Keratinocyte (primary cell): ENCODE results near the gene ZNF470. TPM values are rescaled to one million over a fixed set of nuclear protein-coding genes. Genes with fewer than 3 reads are reported as not detected.

Experiments
- DNase-seq: peaks from one replicate; pipeline ENCODE4 v3.0.0-alpha.2; 2011; ENCODE audit warnings: low read depth, missing footprints, low spot score
- FAIRE-seq: peaks from 2 replicates; lab custom pipeline; 2011; peaks lifted over from hg19 to GRCh38; lab: Jason Lieb, UNC
- H2AFZ ChIP-seq: 2 replicates; pipeline ENCODE4 v1.6.0; 2012; ENCODE audit warnings: low read length, control low read depth, inconsistent platforms; ENCODE audit not compliant: control insufficient read depth
- H3K27ac ChIP-seq: 2 replicates; pipeline ENCODE4 v1.5.1; 2011; ENCODE audit warnings: low read length; ENCODE audit not compliant: control insufficient read depth, insufficient read depth
- H3K27me3 ChIP-seq: 3 replicates; pipeline ENCODE4 v1.6.0; 2011; ENCODE audit warnings: low read length; ENCODE audit not compliant: control insufficient read depth, insufficient read depth; ENCODE audit errors: extremely low read depth
- H3K36me3 ChIP-seq, 2 experiments: 2 replicates in 1 of 2; 3 replicates in 1 of 2; pipeline ENCODE4 v1.5.1; 2011; ENCODE audit warnings: low read length in 2 of 2, mild to moderate bottlenecking in 1 of 2; ENCODE audit not compliant: control insufficient read depth in 2 of 2, insufficient read depth in 2 of 2; ENCODE audit errors: extremely low read depth in 1 of 2
- H3K4me1 ChIP-seq: 3 replicates; pipeline ENCODE4 v1.5.1; 2011; ENCODE audit warnings: low read length; ENCODE audit not compliant: control insufficient read depth, insufficient read depth; ENCODE audit errors: extremely low read depth
- H3K4me2 ChIP-seq: 3 replicates; pipeline ENCODE4 v1.6.0; 2011; ENCODE audit warnings: low read depth, low read length; ENCODE audit not compliant: control insufficient read depth, insufficient read depth; ENCODE audit errors: extremely low read depth
- H3K4me3 ChIP-seq, 3 experiments: fragments of 200-600 bp in 1 of 3; sonication (generic) in 1 of 3; 2 replicates in 2 of 3; 3 replicates in 1 of 3; pipeline ENCODE4 v1.5.1; 2011 to 2016; ENCODE audit warnings: low read length in 3 of 3, mild to moderate bottlenecking in 3 of 3, control low read depth in 2 of 3, inconsistent platforms in 1 of 3, low read depth in 1 of 3, mixed read lengths in 1 of 3, mixed run types in 1 of 3, moderate library complexity in 1 of 3; ENCODE audit not compliant: control insufficient read depth in 2 of 3, insufficient read depth in 2 of 3; ENCODE audit errors: extremely low read depth in 1 of 3
- H3K79me2 ChIP-seq: 2 replicates; pipeline ENCODE4 v1.6.0; 2012; ENCODE audit warnings: low read length; ENCODE audit not compliant: control insufficient read depth, insufficient read depth
- H3K9ac ChIP-seq: 3 replicates; pipeline ENCODE4 v1.6.0; 2011; ENCODE audit warnings: low read length; ENCODE audit not compliant: control insufficient read depth, insufficient read depth; ENCODE audit errors: extremely low read depth
- H3K9me1 ChIP-seq: 3 replicates; pipeline ENCODE4 v1.6.0; 2011; ENCODE audit warnings: low read length; ENCODE audit not compliant: control insufficient read depth, insufficient read depth; ENCODE audit errors: extremely low read depth
- H3K9me3 ChIP-seq: 2 replicates; pipeline ENCODE4 v1.5.1; 2012; ENCODE audit warnings: low read depth, low read length; ENCODE audit not compliant: control insufficient read depth
- H4K20me1 ChIP-seq: 3 replicates; pipeline ENCODE4 v1.6.0; 2011; ENCODE audit warnings: low read length; ENCODE audit not compliant: control insufficient read depth, insufficient read depth; ENCODE audit errors: extremely low read depth
- EZH2 ChIP-seq: IDR thresholded peaks from one replicate; pipeline ENCODE4 v1.6.1; 2012; ENCODE audit warnings: inconsistent platforms, mild to moderate bottlenecking, low read length, moderate library complexity
- dilution Hi-C: fragments of 300-500 bp; cut with MboI; formaldehyde crosslinking; loops from one replicate; pipeline ENCODE4 v1.7.0; 2020; ENCODE audit warnings: low sequenced_read_pairs; ENCODE audit not compliant: extremely low pct_ligation_motif_present
- polyA plus RNA-seq, 5 experiments: library from polyadenylated mRNA; depleted of rRNA in 3 of 5; stranded (reverse) in 3 of 5; stranded (forward) in 1 of 5; unstranded in 1 of 5; fragments of >200 nt; gene quantifications; 1 replicate in 1 of 5; 2 replicates in 3 of 5; 3 replicates in 1 of 5; pipeline versions ENCODE4 v1.2.1 to v1.2.3, GENCODE V29; 2011 to 2012; ENCODE audit warnings: missing spikeins in 2 of 5, low read depth in 1 of 5, low replicate concordance in 1 of 5
- TF ChIP-seq, protein P1 (sequence below), 3 experiments: IDR thresholded peaks in 1 of 3; conservative IDR thresholded peaks in 1 of 3; optimal IDR thresholded peaks in 1 of 3; 2 replicates in 2 of 3; 3 replicates in 1 of 3; pipeline versions ENCODE3 to v1.5.1; 2011; ENCODE audit warnings: low read length in 3 of 3, mild to moderate bottlenecking in 3 of 3, moderate library complexity in 2 of 3, control low read depth in 1 of 3, inconsistent platforms in 1 of 3; ENCODE audit not compliant: insufficient read depth in 2 of 3; ENCODE audit errors: extremely low read depth in 1 of 3

The ZNF470 gene
- polyA plus RNA-seq, 1 donor (not counting 4 experiments of a cell fraction or from before 2014, with no cell fraction given) = 2.7 TPM

- no peaks in the 10 kb centered on the region for H3K27me3 ChIP-seq
- no peak overlapping the region for H2AFZ ChIP-seq
- H3K9me3 ChIP-seq = peaks cover 12% of the 10 kb centered on the region
- FAIRE-seq (no peak), DNase-seq (no peak)
- no peaks in the 10 kb centered on the region for H4K20me1 ChIP-seq
- no peak overlapping the region for H3K4me2 ChIP-seq
- no peak overlapping the region for H3K4me3 ChIP-seq
- TF ChIP-seq, protein P1, sequence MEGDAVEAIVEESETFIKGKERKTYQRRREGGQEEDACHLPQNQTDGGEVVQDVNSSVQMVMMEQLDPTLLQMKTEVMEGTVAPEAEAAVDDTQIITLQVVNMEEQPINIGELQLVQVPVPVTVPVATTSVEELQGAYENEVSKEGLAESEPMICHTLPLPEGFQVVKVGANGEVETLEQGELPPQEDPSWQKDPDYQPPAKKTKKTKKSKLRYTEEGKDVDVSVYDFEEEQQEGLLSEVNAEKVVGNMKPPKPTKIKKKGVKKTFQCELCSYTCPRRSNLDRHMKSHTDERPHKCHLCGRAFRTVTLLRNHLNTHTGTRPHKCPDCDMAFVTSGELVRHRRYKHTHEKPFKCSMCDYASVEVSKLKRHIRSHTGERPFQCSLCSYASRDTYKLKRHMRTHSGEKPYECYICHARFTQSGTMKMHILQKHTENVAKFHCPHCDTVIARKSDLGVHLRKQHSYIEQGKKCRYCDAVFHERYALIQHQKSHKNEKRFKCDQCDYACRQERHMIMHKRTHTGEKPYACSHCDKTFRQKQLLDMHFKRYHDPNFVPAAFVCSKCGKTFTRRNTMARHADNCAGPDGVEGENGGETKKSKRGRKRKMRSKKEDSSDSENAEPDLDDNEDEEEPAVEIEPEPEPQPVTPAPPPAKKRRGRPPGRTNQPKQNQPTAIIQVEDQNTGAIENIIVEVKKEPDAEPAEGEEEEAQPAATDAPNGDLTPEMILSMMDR (optimal IDR thresholded peaks at IDR 0.05 in 1 of 3, IDR thresholded peaks at IDR 0.05 in 1 of 3, conservative IDR thresholded peaks at IDR 0.05 in 1 of 3; ENCODE audit: extremely low read depth in 1 of 3, insufficient read depth in 2 of 3, low read length in 3 of 3) = peak; percentile 5 to 28 (median 20)
- no peak for TF ChIP-seq EZH2
- H3K27ac ChIP-seq = no peak overlapping the region
- dilution Hi-C loops = no loop called here
- H3K79me2 ChIP-seq = peaks cover 3% of the 10 kb centered on the region
- no peaks in the 10 kb centered on the region for H3K9me1 ChIP-seq
- H3K36me3 ChIP-seq = peaks cover 10 to 17% of the 10 kb centered on the region in 2 experiments
- H3K9ac ChIP-seq = no peak overlapping the region
- no peaks in the 10 kb centered on the region for H3K4me1 ChIP-seq
These were observed 19.7 kb upstream of the ZNF470 start for GRCh38 chr19:56547535-56547934.

- no peak overlapping the region for H3K4me3 ChIP-seq
- H3K79me2 ChIP-seq = no peaks in the 10 kb centered on the region
- no peaks in the 10 kb centered on the region for H3K4me1 ChIP-seq
- no peak overlapping the region for H3K27ac ChIP-seq
- DNase-seq (no peak), FAIRE-seq (no peak)
- H3K9me3 ChIP-seq = peaks cover 28% of the 10 kb centered on the region
- no peaks in the 10 kb centered on the region for H3K27me3 ChIP-seq
- TF ChIP-seq, protein P1 (optimal IDR thresholded peaks at IDR 0.05 in 1 of 3, IDR thresholded peaks at IDR 0.05 in 1 of 3, conservative IDR thresholded peaks at IDR 0.05 in 1 of 3; ENCODE audit: extremely low read depth in 1 of 3, insufficient read depth in 2 of 3, low read length in 3 of 3) = no peak
- TF ChIP-seq EZH2 = no peak
- H4K20me1 ChIP-seq = no peaks in the 10 kb centered on the region
- no peaks in the 10 kb centered on the region for H3K9me1 ChIP-seq
- no peak overlapping the region for H3K9ac ChIP-seq
- H2AFZ ChIP-seq = no peak overlapping the region
- dilution Hi-C loops = no loop called here
- H3K36me3 ChIP-seq = peaks cover 10 to 21% of the 10 kb centered on the region in 2 experiments
- H3K4me2 ChIP-seq = no peak overlapping the region
These were observed 12.9 kb upstream of the ZNF470 start for GRCh38 chr19:56554272-56554869.
